MV-4-11 (cell line): ENCODE results near the gene ARHGEF1.

Experiments
- DNase-seq: peaks from one replicate; lab custom pipeline; 2025; lab: John Stamatoyannopoulos, UW

The ARHGEF1 gene

DNA sequence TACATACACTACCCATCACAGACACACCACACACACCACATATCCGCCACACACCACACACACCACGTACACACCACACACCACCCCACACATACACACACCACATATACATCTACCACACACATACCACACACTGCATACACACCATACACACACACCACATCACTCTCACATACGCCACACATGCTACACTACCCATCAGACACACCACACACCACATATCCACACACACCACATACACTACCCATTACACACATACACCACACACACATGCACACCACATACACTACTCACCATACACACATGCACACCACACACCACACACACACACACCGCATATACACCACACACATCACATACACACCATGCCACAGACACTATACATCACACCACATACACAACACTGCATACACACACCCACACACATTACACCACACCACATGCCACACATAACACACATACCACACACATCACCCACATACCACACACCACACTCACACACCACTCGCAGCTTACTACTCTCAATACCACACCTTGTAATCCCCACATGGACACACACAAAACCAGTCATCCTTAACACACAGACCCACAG, 35.8 kb downstream of the ARHGEF1 start:
- DNase-seq, result no peak

DNA sequence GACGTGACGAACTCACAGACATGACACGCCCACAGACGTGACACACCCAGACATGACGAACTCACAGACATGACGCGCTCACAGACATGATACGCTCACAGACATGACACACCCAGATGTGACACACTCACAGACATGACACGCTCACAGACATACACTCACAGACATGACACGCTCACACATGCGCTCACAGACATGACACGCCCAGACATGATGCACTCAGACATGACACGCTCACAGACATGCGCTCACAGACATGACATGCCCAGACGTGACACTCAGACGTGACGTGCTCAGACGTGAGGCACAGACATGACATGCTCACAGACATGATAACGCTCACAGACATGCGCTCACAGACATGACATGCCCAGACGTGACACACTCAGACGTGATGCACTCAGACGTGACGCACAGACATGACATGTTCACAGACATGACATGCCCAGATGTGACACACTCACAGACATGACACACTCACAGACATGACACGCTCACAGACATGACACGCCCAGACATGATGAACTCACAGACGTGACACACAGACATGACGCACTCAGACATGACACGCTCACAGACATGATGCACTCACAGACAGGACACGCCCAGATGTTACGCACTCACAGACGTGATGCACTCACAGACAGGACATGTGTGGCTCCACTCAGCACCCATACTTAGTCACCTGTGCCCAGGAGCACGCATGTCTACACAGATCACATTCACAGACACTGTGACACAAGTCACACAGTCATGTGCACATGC, 37.1 kb downstream of the ARHGEF1 start:
- DNase-seq, result no peak

DNA sequence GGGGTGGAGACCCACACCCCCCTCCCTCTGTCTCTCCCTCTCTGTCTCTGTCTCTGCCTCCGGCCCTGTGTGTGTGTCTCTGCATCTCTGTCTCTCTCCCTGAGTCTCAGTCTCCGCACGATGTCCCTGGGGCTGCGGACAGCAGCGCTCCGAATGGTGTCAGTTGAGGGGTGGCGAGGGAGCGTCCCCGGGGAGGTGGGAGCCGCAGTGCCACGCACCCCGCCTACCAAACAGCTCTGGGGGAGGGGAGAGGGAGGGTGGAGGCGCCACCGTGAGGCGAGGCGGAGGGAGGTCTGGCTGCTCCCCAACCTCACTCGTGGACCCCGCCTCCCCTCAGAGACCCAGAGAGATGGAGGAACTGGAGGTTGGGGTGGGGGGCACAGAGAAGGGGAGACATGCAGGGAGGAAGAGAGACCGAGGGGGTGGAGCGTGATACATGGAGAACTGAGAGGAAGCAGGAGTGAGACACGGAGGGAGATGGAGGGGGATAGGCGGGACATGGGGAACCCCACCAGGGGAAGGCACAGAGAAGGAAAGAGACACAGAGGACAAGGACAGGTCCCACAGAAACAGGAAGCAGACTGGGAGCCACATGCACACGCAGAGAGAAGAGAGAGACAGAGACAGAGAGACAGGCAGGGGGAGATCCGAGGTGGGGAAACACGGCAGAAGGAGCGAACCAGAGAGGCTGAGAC, 38.0 kb downstream of the ARHGEF1 start:
- DNase-seq, result peak; percentile 15

DNA sequence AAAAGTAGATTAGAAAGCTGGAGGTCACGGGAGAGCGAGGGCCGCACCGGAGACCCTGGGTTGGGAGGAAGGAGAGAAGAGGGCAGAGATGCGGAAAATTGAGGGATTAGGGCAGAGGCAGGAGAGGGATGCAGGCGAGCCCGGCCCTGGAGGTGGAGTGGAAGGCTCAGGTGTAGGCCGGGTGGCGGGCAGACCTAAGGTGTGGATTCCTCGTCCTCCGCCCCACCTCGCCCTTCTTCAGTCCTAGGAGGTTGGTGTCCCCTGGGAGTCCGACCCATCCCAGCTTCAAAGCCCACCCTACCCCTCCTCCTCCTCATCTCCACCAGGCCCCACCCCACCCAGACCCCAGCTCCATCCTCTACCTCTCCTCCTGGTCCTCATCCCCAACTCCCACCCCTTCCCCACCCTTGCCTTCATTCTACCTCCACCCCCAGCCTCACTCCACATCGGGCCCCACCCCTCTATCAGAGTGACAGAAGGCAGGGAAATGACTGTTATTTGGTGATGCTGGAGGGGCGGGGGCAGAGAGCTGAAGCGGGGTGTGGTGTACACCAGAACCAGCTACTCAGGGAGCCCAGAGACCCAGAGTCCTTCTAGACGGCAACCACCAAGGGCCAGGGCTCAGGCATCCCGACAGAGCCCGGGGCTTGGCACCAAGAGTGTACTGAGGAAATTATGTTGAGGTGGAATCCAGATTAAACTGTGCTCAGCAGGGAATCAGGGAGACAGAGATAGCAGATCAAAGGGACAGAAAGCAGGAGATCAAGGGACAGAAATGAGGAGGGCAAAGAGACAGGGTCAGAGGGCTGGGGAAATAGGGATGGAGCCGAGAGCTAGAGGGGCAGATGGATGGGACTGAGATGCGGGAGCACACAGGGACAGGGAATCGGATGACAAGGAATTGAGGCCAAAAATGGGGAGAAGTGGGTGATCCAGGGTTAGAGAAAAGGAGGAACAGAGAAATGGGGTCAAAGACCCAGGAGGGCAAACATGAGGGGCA, 38.9 kb downstream of the ARHGEF1 start:
- DNase-seq, result no peak

DNA sequence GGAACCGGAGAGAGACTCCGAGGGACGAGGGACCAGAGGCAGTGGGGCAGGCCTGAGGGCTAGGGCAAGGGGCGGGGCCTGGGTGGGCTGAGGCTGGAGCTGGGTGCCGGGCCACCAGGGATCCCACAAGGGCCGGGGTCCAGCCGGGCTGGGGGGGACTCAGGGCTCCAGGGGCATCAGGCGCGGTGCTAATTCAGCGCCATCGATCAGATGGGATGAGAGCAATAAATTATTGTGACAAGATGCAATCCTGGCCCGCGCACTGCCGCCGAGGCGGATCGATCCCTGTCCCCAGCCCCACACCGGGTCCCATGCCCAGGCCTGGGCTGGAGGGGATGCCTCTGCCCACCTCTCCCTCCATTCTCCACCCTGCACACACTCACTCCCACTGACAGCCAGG, 39.6 kb downstream of the ARHGEF1 start:
- no peak for DNase-seq

DNA sequence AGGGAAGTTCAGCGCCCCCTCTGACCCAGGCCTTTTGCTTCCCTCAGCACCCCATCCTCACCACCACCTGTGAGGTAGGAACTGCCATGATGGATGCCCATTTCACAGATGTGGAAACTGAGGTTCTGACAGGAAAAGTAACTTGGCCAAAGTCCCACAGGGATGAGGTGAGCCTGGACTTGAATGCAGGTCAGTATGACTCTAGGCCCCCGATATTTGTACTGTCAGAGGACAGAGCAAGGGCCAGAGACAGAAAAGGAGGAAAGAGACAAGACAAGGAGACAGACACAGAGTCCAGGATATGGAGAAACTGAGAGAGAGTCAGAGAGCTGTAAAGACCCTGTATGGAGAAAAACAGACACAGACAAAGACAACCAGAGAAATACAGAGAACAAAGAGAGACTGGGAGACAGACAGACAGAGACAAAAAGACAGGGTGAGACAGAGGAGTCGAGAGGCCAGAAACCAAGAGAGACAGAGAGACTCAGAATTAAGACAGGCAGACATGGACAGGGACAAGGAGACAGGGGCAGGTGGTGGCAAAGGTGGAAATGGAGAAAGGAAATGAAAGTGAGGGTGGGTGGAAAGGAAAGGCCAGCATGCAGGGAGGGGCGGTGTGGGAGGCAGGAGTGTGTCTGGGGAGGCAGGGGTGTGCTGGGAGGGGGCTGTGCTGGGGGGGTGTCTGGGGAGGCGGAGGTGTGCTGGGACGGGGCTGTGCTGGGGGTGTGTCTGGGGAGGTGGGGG, 40.2 kb downstream of the ARHGEF1 start:
- DNase-seq, result no peak

DNA sequence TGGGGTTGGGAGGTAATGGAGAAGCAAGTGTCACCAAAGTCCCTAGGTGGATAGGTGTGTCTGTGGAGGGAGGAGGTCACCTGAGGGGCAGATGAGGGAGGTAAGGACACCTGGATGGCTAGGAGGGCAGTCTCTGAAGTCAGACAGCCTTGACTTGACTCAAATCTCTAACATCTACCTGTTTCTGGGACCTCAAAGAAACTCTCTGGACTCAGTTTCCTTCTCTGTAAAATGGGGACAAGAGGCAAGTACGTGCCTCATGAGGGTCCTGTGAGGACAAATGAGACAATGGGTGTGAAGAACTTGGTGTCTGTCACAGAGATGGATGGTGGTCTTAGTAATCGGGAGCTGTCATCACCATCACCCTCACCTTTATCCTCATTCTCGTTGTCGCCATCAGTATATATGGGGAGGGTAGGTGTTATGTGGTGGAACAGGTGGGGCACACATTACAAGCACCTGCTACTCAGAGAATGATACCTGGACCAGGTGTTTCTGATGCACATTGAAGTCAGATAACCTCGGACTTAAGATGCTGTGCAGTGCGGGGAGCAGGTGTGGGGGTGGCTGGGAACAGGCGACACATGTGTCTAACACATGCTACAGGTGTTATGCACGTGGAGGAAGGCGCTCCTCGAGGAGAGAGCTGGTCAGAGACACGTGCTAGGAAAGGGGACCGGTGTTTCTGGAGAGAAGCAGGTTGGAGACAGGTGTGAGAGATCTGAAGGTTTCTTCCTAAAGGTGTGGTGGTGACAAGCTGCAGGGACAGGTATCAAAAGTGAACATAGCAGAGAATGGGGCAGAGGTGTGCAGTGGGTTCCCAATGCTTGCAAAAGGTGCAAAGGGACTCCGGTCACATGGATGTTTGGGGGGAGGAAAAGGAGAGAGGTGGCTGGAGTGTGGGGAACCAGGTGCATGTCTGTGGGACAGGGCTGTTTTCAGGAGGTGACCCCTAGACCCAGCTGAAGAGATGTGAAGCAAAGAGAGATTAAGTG, 41.5 kb downstream of the ARHGEF1 start:
- DNase-seq, result no peak

DNA sequence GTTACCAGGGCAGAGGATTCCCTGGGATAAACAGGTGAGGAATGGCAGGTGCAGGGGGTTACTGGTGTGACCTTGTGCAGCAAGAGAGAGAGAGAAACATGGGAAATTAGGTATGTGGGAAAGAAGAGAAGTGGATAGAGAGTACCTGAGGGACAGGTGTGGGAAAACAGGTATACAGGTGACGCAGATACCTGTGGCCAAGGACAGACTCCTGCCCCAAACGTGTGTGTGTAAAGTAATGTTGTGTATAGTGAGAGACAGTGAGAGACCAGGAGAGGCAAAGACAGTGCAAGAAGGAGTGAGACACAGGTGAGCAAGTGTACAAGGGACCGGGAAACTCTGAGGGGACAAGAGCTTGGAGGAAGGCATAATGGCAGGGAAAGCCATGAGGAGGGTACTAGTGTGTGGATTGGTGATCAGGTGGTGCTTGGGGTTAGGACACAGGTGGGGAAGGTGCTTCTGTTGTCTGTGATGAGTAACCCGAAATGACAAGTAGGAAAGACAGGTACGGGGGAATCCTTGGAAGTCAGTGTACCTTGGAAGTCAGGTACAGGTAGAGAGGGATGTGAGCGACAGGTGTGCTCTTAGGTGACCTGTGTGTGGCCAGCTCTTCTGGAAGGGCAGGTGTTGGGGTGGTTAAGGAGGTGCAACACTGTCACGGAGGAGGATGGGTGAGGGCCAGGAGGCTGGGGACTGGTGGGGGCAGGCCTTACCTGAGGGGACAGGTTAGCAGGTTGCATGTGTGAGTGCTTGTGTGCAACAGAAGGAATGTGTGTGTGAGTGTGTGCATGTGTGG, 42.4 kb downstream of the ARHGEF1 start:
- no peak for DNase-seq

DNA sequence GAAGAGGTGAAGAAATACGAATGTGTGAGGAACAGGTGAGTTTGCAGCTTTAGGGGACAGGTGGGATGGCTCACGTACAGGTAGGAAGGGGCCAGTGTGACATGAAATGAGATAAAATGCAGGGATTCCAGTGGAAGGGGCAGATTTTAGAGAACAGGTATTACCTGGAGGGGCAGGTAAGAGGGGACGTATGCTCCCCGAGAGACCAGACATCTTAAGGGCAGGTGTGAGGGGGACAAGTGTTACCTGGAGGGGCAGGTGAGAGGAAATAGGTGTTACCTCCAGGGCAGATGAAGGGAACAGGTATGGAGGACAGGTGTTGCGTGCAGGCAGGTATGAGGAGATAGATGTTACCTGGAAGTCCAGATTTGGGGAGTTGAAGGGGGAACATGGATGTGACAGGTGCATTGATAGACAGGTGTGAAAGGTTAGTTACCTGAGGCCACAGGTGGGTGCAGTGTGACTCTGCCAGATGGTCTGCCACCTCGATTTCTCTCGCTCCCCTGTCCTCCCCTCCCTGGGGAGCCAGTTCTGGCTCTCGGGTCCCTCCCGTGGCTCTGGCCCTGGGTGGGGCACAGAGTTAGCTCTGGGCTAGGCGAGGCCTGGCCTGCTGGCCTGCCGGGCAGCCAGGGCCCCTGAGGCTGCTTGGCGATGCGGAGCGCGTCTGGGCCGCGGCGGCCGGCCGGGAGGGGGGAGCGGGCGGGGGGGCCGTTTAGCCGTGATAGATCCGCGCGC, 43.2 kb downstream of the ARHGEF1 start:
- no peak for DNase-seq

DNA sequence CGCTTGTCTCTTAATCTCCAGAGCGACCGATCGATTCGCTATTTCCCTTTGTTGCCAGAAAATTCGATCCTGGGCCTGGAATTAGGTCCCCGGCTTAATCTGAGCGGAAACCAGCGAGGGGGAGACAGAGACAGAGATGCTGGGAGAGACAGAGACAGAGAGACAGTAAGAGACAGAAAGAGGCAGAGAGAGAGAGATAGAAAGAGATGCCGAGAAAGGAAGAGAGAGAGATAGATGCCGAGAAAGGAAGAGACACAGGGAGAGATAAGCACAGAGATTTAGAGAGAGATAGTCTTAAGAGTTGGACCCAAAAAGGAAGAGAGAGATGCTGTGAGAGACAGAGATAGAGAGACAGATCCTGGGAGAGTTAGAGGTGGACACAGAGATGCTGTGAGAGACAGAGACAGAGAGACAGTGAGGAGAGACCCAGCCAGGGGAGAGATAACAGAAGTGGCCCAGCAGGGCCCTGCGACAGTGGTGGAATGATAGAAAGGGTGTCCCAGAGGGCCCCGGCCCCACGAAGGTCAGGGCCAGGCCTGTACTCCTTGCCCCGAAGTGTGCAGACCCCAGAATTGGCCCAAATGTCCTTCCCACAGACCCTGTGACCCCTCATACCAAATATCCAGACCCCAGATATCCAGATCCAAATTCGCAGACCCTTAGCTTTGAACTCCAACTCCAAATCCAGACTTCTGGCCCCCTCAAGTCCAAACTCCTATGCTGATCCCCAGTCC, 43.9 kb downstream of the ARHGEF1 start:
- no peak for DNase-seq

DNA sequence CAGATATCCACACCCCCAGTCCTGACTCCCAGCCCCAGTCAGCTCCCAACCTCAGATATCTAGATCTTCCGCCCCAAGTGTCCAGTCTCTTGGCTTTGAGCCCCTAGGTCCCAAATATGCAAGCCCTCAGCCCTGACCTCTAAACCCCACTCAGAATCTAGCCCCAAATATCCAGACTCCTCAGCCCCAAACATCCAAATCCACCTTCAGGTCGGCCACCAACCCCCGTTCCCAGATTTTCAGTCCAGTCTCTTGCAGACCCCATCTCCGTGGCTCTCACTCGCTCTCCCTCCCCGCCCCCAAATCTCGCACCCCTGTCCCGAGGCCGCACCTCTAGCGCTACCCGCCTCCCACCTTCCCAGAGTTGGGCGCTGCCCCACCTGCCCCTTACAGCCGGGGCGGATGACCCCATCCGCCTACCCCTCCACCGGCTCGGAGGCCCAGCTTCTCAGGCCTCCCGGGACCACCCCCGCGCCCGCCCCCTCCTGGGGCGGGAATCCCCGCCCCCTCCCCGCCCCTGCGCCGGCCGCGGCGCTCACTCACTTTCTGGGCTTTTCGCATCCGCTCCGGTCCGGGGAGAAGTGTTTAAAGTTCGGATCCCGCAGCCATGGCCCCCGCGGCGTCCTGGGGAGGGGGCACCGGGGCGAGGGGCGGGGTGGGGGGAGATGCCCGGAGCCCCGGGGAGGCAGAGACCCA, 44.7 kb downstream of the ARHGEF1 start:
- no peak for DNase-seq

DNA sequence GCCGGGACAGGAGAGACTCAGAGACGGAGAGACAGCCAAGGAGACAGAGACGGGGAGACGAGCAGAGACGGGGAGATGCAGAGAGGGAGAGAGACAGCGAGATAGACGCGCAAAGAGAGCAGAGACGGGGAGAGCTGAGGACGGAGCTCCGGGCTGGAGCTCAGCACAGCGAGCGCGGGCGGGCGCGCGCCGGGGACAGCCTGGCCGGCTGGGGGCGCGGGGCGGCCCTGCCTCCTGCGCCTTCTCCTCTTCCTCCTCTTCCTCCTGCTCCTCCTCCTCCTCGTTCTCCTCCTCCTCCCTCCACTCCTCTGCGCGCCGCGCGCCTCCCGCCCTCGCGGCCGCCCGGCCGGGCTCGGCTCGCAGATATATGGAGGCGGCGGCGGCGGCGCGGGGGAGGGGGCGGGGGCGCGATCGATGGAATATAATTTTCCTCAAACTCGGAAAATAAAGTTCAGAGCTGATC, 45.3 kb downstream of the ARHGEF1 start, which contains the start of gene ERFL:
Gene ERFL, minus strand, starts transcription at position 229 of the 463 bp plus-strand sequence. CDS start 15,530 bp downstream, outside the sequence.
- DNase-seq, result peak; percentile 44

DNA sequence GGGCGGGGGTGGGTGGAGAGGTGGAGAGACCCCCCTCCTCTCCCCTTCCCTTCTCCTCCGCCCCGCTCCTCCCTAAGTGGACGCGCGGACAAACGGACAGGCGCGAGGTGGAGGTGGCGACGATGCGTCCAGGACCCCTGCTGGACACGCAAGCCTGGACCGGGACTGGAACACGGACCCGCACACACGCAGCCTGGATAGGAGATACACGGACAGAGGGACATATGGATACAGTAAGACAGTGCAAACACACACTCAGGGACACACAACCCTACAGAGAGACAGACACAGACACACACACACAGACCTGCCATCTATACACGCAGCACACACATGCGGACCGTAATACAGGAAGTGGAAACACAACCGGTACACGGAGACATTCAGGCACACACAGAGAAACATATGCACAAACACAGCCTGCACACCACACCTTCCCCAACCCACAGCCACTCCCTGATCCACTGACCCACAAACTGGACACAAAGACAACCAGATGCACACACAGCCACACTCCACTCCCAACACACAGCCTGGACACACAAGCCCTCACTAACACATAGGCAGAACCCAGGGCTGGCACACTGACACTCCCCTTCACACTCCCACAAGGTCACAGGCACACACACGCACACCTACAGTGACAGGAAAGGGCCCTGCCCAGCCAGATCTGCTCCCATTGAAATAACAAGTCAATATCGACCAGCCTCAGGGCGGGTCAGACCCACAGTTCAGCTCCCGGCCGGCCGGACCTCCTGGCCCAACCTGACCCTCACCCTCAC, 46.0 kb downstream of the ARHGEF1 start:
- peak; percentile 74 for DNase-seq

DNA sequence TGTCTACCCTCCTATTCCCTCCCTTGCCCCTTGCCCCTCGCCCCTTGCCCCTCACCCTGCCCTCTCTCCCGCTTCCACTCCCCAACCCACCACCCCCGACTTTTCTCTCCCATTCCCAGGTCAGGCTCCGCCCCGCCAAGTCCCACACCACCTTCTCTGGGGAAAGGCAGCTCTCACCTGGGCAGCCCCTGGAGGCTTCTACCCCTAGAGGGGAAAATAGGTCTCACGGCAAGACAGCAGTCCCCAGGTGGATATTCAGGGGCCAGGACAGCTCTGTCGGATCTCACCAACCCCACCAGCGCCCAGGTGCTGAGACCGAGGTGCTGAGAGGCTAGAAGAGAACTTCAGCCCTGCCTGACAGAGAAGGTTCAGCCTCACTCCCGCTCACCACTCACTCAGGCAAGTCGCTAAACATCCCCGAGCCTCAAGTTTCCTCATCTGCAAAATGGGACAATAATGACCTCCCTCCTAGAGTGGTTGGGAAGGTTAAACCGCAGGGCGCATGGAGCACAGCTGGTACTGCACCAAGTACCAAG, 46.6 kb downstream of the ARHGEF1 start:
- no peak for DNase-seq

DNA sequence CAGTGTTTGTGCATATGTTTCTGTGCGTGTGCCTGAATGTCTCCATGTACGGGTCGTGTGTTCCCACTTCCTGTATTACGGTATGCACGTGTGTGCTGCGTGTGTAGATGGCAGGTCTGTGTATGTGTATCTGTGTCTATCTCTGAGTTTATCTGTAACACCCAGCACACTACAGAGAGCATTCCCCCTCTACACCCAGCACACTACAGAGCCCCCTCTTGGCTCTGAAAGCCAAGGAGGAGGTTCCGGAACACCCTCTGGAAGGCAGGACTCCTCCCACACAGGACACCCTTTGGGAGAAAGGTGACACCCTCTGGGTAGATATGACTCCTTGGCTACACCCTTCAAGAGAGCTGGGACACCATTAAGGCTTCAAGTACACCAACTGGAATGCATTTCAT, 47.3 kb downstream of the ARHGEF1 start:
- DNase-seq, result no peak
